Mesenteric fat pad (tissue), 1 donor: ENCODE data around the gene DDT. TPM values are rescaled to one million over a fixed set of nuclear protein-coding genes. Genes with fewer than 3 reads are reported as not detected.
A peak's percentile ranks its signal among the peaks of the same experiment; 100 is the strongest.
"Not testable (repeated sequence)": the region's sequence is repeated elsewhere in the genome, so short reads cannot be mapped to it uniquely, and the experiment has no call there.

Source experiments
- DNase-seq: peaks from one replicate; pipeline ENCODE4 v3.0.0-alpha.2; 2020; ENCODE audit warnings: low spot score
- total RNA-seq: library from RNA; stranded (reverse); fragmentation: NEBNext Ultra II Directional; extraction: Animal tissue kit (Norgen Biotek cat#: 25700); gene quantifications from one replicate; pipeline ENCODE4 v1.2.1, GENCODE V29; 2021
- donor health status: DM: yes; HTN: yes; CAD: no.

DDT gene
- total RNA-seq, 1 donor from 2014 or later, result 116 TPM

- DNase-seq, result not testable (repeated sequence)
These were observed 18.8 kb upstream of the DDT start for GRCh38 chr22:23993080-23993479.

GRCh38 chr22:23989583-23990244 is 15.5 kb upstream of the DDT start:
- not testable (repeated sequence) for DNase-seq

GRCh38 chr22:23986538-23987178 is 12.4 kb upstream of the DDT start:
- DNase-seq, result peak; percentile 8

GRCh38 chr22:23986089-23986488 is 11.8 kb upstream of the DDT start:
- not testable (repeated sequence) for DNase-seq

- DNase-seq, result no peak
These were observed 10.2 kb upstream of the DDT start for GRCh38 chr22:23984430-23984829.

GRCh38 chr22:23980567-23980966 is 6.3 kb upstream of the DDT start:
- DNase-seq, result not testable (repeated sequence)

- DNase-seq, result not testable (repeated sequence)
These were observed 5.5 kb upstream of the DDT start, which contains the start of gene GSTT2 for GRCh38 chr22:23979557-23980240. TSS of gene GSTT2 (plus strand) at chr22:23980134.

- DNase-seq, result peak; percentile 35
These were observed 3.1 kb upstream of the DDT start for GRCh38 chr22:23977304-23977703.

- DNase-seq, result peak; percentile 6
These were observed 653 bp upstream of the DDT start for GRCh38 chr22:23974836-23975352.

- DNase-seq, result not testable (repeated sequence)
These were observed 2.3 kb downstream of the DDT start for GRCh38 chr22:23971927-23972326.

GRCh38 chr22:23970816-23971486 is 3.3 kb downstream of the DDT start:
- peak; percentile 49 for DNase-seq

GRCh38 chr22:23970201-23970641 is 4.0 kb downstream of the DDT start:
- no peak for DNase-seq

- DNase-seq, result no peak
These were observed 5.2 kb downstream of the DDT start for GRCh38 chr22:23969071-23969470.

- not testable (repeated sequence) for DNase-seq
These were observed 7.7 kb downstream of the DDT start, which contains the start of gene DDTL for GRCh38 chr22:23966568-23966967. TSS of gene DDTL (plus strand) at chr22:23966888. CDS start at chr22:23966915, 27 bp downstream.

GRCh38 chr22:23966094-23966493 is 8.1 kb downstream of the DDT start:
- not testable (repeated sequence) for DNase-seq

- not testable (repeated sequence) for DNase-seq
These were observed 13.0 kb downstream of the DDT start, which contains the start of gene GSTT2B for GRCh38 chr22:23961084-23961771. TSS of gene GSTT2B (minus strand) at chr22:23961195. CDS start at chr22:23961131, 64 bp downstream.

- DNase-seq, result not testable (repeated sequence)
These were observed 17.8 kb downstream of the DDT start for GRCh38 chr22:23956301-23956900.

GRCh38 chr22:23955886-23956285 is 18.4 kb downstream of the DDT start:
- not testable (repeated sequence) for DNase-seq

- DNase-seq, result not testable (repeated sequence)
These were observed 19.3 kb downstream of the DDT start for GRCh38 chr22:23954991-23955305.
